GM23338 (cell line): ENCODE data around the gene CHAC1. TPM values are rescaled to one million over a fixed set of nuclear protein-coding genes. Genes with fewer than 3 reads are reported as not detected.

ENCODE experiments used
- ATAC-seq: fragments of 200-7000 bp; cut with Tn5 transposase; 3 replicates; pipeline ENCODE4 v1.9.1; 2020
- DNase-seq: peaks from one replicate; pipeline ENCODE4 v3.0.0-alpha.2; 2015; ENCODE audit warnings: low spot score
- H2AFZ ChIP-seq: fragments of 200-600 bp; sonication (generic); 2 replicates; pipeline ENCODE4 v1.8.0; 2016; ENCODE audit warnings: antibody characterized with exemption, mild to moderate bottlenecking, moderate library complexity
- H3F3A ChIP-seq: fragments of 200-600 bp; sonication (generic); replicated peaks from 2 replicates; pipeline ENCODE4 v1.8.0; 2017; ENCODE audit warnings: antibody characterized with exemption, mixed run types, low read depth
- H3K27ac ChIP-seq: fragments of 200-600 bp; sonication (generic); 2 replicates; pipeline ENCODE4 v1.6.1; 2016; ENCODE audit warnings: low read depth
- H3K27me3 ChIP-seq: fragments of 200-600 bp; sonication (generic); 2 replicates; pipeline ENCODE4 v1.8.0; 2016; ENCODE audit warnings: mild to moderate bottlenecking, mixed run types, moderate library complexity; ENCODE audit not compliant: insufficient read depth
- H3K36me3 ChIP-seq: fragments of 200-600 bp; sonication (generic); 2 replicates; pipeline ENCODE4 v1.8.0; 2016; ENCODE audit warnings: mild to moderate bottlenecking; ENCODE audit not compliant: insufficient read depth
- H3K4me1 ChIP-seq: fragments of 200-600 bp; sonication (generic); 2 replicates; pipeline ENCODE4 v1.8.0; 2016; ENCODE audit warnings: mild to moderate bottlenecking, moderate library complexity; ENCODE audit not compliant: insufficient read depth
- H3K4me2 ChIP-seq: fragments of 200-600 bp; sonication (generic); 2 replicates; pipeline ENCODE4 v1.7.1; 2017; ENCODE audit warnings: mixed run types
- H3K4me3 ChIP-seq: fragments of 200-600 bp; sonication (generic); 2 replicates; pipeline ENCODE4 v1.6.1; 2016; ENCODE audit warnings: mixed run types
- H3K79me2 ChIP-seq: fragments of 200-600 bp; sonication (generic); replicated peaks from 2 replicates; pipeline ENCODE4 v1.8.0; 2017; ENCODE audit warnings: mild to moderate bottlenecking; ENCODE audit not compliant: insufficient read depth
- H3K9me2 ChIP-seq: fragments of 200-600 bp; sonication (generic); 2 replicates; pipeline ENCODE4 v1.8.0; 2017; ENCODE audit not compliant: insufficient read depth
- H4K20me1 ChIP-seq: fragments of 200-600 bp; sonication (generic); replicated peaks from 2 replicates; pipeline ENCODE4 v1.8.0; 2017; ENCODE audit warnings: mild to moderate bottlenecking; ENCODE audit not compliant: insufficient read depth
- H3K27ac Mint-ChIP-seq: 2 replicates; pipeline ENCODE4 v1.8.0; 2020; ENCODE audit warnings: inconsistent platforms, mild to moderate bottlenecking, moderate library complexity, mixed read lengths
- H3K27me3 Mint-ChIP-seq: 3 replicates; pipeline ENCODE4 v1.8.0; 2022; ENCODE audit warnings: low read depth, mild to moderate bottlenecking, moderate library complexity, mixed read lengths, inconsistent platforms; ENCODE audit not compliant: insufficient read depth, poor library complexity
- H3K36me3 Mint-ChIP-seq: 3 replicates; pipeline ENCODE4 v1.8.0; 2021; ENCODE audit warnings: low read depth, mild to moderate bottlenecking, inconsistent platforms, moderate library complexity, mixed read lengths
- H3K4me1 Mint-ChIP-seq: 3 replicates; pipeline ENCODE4 v1.8.0; 2020; ENCODE audit warnings: mild to moderate bottlenecking, inconsistent platforms, mixed read lengths
- H3K4me3 Mint-ChIP-seq: 3 replicates; pipeline ENCODE4 v1.8.0; 2021; ENCODE audit warnings: moderate library complexity, mild to moderate bottlenecking, inconsistent platforms, mixed read lengths
- H3K9me3 Mint-ChIP-seq: 3 replicates; pipeline ENCODE4 v1.8.0; 2020; ENCODE audit warnings: moderate library complexity, mild to moderate bottlenecking, inconsistent platforms, mixed read lengths
- EZH2phosphoT487 ChIP-seq: fragments of 200-600 bp; sonication (generic); IDR thresholded peaks from one replicate; pipeline ENCODE4 v1.8.1; 2018; ENCODE audit warnings: antibody characterized with exemption; ENCODE audit not compliant: unreplicated experiment
- JUNB ChIP-seq: IDR thresholded peaks from one replicate; pipeline ENCODE4 v1.6.1; 2016; ENCODE audit warnings: antibody characterized with exemption; ENCODE audit not compliant: unreplicated experiment
- STAT1 ChIP-seq: IDR thresholded peaks from one replicate; pipeline ENCODE4 v1.6.1; 2016; ENCODE audit warnings: antibody characterized with exemption; ENCODE audit not compliant: unreplicated experiment
- polyA plus RNA-seq: library from polyadenylated mRNA; unstranded; fragments of >200 nt; fragmentation: Nextera tagmentation; extraction: Ambion mirVana; gene quantifications from 2 replicates; pipeline ENCODE4 v1.2.1, GENCODE V29; 2016
- total RNA-seq: library from RNA; depleted of rRNA; stranded (reverse); fragments of >200 nt; shearing (Covaris generic); gene quantifications from 2 replicates; pipeline ENCODE4 v1.2.3, GENCODE V29; 2014
- TF ChIP-seq, protein P1 (sequence below): IDR thresholded peaks from 2 replicates; pipeline ENCODE4 v1.6.1; 2016; ENCODE audit warnings: antibody characterized with exemption
- TF ChIP-seq, protein P2 (sequence below), 2 experiments: fragments of 200-600 bp in 1 of 2; sonication (generic) in 1 of 2; conservative IDR thresholded peaks; 2 replicates each; pipeline versions ENCODE4 v1.5.1 to v1.6.1; 2016 to 2017; ENCODE audit warnings: antibody characterized with exemption in 2 of 2, low read depth in 2 of 2, mild to moderate bottlenecking in 2 of 2, moderate library complexity in 1 of 2
- TF ChIP-seq, protein P3 (sequence below): fragments of 250-450 bp; sonication (Bioruptor Pico); IDR thresholded peaks from 2 replicates; pipeline ENCODE4 v1.5.0; 2020; ENCODE audit warnings: mild to moderate bottlenecking, moderate library complexity

Gene CHAC1
- total and polyA plus RNA-seq, 2 experiments from 2014 or later = 73.0 to 124 TPM

DNA sequence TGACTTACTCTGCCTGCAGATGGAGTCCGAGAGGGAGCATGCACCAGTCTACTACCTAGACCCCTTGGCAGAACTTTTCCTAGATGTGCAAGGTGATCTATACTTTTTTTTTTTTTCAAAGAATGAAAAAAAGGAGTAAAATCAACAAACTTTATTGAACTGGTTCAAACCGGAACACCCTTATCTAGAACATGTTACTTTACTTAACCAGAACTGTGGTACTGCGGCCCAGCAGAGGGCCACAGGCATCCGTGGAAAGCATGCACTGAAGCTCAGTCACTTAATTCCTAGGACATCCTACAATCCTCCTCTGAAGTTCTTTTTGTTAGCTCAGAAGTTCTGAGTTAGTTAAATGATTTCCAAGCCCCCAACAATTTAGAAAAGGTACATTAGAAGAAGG lies 21.6 kb downstream of the CHAC1 start:
- Mint-ChIP-seq H3K9me3 (no peaks in the 10 kb centered on the region), H3K4me3 (no peak overlapping the region), H3K27ac (no peak overlapping the region), H3K36me3 (peaks cover 23% of the 10 kb centered on the region), H3K27me3 (peaks cover 6% of the 10 kb centered on the region), H3K4me1 (peaks cover 10% of the 10 kb centered on the region)
- Histone ChIP-seq H3K4me2 (no peak overlapping the region), H3K27ac (no peak overlapping the region), H2AFZ (no peak overlapping the region), H3K36me3 (peaks cover 5% of the 10 kb centered on the region; the same call in 1 of the 2 replicates), H3K9me2 (no peaks in the 10 kb centered on the region), H4K20me1 (no peaks in the 10 kb centered on the region), H3K27me3 (no peaks in the 10 kb centered on the region), H3K79me2 (no peaks in the 10 kb centered on the region), H3K4me3 (no peak overlapping the region), H3F3A (no peaks in the 10 kb centered on the region), H3K4me1 (0 out of 2 replicates have a peak, but pooled peaks cover 3% of the 10 kb centered on the region)
- TF ChIP-seq, protein P1, sequence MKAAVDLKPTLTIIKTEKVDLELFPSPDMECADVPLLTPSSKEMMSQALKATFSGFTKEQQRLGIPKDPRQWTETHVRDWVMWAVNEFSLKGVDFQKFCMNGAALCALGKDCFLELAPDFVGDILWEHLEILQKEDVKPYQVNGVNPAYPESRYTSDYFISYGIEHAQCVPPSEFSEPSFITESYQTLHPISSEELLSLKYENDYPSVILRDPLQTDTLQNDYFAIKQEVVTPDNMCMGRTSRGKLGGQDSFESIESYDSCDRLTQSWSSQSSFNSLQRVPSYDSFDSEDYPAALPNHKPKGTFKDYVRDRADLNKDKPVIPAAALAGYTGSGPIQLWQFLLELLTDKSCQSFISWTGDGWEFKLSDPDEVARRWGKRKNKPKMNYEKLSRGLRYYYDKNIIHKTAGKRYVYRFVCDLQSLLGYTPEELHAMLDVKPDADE = no peak
- TF ChIP-seq, protein P2, sequence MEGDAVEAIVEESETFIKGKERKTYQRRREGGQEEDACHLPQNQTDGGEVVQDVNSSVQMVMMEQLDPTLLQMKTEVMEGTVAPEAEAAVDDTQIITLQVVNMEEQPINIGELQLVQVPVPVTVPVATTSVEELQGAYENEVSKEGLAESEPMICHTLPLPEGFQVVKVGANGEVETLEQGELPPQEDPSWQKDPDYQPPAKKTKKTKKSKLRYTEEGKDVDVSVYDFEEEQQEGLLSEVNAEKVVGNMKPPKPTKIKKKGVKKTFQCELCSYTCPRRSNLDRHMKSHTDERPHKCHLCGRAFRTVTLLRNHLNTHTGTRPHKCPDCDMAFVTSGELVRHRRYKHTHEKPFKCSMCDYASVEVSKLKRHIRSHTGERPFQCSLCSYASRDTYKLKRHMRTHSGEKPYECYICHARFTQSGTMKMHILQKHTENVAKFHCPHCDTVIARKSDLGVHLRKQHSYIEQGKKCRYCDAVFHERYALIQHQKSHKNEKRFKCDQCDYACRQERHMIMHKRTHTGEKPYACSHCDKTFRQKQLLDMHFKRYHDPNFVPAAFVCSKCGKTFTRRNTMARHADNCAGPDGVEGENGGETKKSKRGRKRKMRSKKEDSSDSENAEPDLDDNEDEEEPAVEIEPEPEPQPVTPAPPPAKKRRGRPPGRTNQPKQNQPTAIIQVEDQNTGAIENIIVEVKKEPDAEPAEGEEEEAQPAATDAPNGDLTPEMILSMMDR (conservative IDR thresholded peaks at IDR 0.05; ENCODE audit: low read depth in 2 of 2) = peak in 1 of 2 experiments; percentile 26; a peak in 2 of 4 replicates
- no peak for DNase-seq
- ATAC-seq = 0 out of 3 replicates have a peak, but pooled peaks have one; percentile 20

DNA sequence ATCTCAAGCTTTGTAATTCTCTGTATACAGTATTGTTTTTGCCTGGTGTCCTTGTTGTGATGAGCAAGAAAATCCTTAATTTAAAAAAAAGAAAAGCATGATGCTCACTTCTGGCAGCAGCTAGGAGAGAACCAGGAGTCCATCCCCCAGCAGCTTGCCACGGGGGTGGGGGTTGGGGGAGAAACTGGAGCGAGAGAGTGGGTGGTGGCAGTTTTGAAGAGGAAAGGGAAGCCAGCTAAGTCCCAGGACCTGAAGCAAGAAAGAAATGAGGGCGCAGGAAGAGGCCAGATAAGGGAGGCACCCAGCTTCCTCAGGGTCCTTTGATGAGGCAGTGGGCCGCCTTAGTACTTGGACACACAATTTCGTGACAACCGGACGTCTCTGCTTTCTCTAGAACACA lies 23.5 kb downstream of the CHAC1 start:
- no peak overlapping the region for H3K4me3 Mint-ChIP-seq
- H3K4me1 Mint-ChIP-seq = peaks cover 10% of the 10 kb centered on the region
- H3K27ac Mint-ChIP-seq = no peak overlapping the region
- H3K9me3 Mint-ChIP-seq = no peaks in the 10 kb centered on the region; the same call in 2 of the 3 replicates
- TF ChIP-seq, protein P1 = no peak
- TF ChIP-seq, protein P3, sequence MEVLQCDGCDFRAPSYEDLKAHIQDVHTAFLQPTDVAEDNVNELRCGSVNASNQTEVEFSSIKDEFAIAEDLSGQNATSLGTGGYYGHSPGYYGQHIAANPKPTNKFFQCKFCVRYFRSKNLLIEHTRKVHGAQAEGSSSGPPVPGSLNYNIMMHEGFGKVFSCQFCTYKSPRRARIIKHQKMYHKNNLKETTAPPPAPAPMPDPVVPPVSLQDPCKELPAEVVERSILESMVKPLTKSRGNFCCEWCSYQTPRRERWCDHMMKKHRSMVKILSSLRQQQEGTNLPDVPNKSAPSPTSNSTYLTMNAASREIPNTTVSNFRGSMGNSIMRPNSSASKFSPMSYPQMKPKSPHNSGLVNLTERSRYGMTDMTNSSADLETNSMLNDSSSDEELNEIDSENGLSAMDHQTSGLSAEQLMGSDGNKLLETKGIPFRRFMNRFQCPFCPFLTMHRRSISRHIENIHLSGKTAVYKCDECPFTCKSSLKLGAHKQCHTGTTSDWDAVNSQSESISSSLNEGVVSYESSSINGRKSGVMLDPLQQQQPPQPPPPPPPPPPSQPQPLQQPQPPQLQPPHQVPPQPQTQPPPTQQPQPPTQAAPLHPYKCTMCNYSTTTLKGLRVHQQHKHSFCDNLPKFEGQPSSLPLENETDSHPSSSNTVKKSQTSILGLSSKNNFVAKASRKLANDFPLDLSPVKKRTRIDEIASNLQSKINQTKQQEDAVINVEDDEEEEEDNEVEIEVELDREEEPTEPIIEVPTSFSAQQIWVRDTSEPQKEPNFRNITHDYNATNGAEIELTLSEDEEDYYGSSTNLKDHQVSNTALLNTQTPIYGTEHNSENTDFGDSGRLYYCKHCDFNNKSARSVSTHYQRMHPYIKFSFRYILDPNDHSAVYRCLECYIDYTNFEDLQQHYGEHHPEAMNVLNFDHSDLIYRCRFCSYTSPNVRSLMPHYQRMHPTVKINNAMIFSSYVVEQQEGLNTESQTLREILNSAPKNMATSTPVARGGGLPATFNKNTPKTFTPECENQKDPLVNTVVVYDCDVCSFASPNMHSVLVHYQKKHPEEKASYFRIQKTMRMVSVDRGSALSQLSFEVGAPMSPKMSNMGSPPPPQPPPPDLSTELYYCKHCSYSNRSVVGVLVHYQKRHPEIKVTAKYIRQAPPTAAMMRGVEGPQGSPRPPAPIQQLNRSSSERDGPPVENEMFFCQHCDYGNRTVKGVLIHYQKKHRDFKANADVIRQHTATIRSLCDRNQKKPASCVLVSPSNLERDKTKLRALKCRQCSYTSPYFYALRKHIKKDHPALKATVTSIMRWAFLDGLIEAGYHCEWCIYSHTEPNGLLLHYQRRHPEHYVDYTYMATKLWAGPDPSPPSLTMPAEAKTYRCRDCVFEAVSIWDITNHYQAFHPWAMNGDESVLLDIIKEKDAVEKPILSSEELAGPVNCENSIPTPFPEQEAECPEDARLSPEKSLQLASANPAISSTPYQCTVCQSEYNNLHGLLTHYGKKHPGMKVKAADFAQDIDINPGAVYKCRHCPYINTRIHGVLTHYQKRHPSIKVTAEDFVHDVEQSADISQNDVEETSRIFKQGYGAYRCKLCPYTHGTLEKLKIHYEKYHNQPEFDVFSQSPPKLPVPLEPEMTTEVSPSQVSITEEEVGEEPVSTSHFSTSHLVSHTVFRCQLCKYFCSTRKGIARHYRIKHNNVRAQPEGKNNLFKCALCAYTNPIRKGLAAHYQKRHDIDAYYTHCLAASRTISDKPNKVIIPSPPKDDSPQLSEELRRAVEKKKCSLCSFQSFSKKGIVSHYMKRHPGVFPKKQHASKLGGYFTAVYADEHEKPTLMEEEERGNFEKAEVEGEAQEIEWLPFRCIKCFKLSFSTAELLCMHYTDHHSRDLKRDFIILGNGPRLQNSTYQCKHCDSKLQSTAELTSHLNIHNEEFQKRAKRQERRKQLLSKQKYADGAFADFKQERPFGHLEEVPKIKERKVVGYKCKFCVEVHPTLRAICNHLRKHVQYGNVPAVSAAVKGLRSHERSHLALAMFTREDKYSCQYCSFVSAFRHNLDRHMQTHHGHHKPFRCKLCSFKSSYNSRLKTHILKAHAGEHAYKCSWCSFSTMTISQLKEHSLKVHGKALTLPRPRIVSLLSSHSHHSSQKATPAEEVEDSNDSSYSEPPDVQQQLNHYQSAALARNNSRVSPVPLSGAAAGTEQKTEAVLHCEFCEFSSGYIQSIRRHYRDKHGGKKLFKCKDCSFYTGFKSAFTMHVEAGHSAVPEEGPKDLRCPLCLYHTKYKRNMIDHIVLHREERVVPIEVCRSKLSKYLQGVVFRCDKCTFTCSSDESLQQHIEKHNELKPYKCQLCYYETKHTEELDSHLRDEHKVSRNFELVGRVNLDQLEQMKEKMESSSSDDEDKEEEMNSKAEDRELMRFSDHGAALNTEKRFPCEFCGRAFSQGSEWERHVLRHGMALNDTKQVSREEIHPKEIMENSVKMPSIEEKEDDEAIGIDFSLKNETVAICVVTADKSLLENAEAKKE = no peak
- no peak for TF ChIP-seq JUNB
- TF ChIP-seq STAT1 = no peak
- no peak for TF ChIP-seq EZH2phosphoT487
- Histone ChIP-seq H3K4me1 (0 out of 2 replicates have a peak, but pooled peaks cover 3% of the 10 kb centered on the region), H3K27ac (no peak overlapping the region), H3F3A (no peaks in the 10 kb centered on the region), H3K36me3 (peaks cover 20% of the 10 kb centered on the region), H3K27me3 (no peaks in the 10 kb centered on the region), H3K4me3 (no peak overlapping the region), H3K79me2 (no peaks in the 10 kb centered on the region), H3K9me2 (no peaks in the 10 kb centered on the region), H3K4me2 (no peak overlapping the region), H2AFZ (no peak overlapping the region), H4K20me1 (no peaks in the 10 kb centered on the region)
- H3K27me3 Mint-ChIP-seq = peaks cover 6% of the 10 kb centered on the region
- ATAC-seq (no peak), DNase-seq (no peak)
- peaks cover 42% of the 10 kb centered on the region for H3K36me3 Mint-ChIP-seq
